Psoas muscle (tissue), 8 donors: ENCODE measurements around the gene PDE6G. TPM values are rescaled to one million over a fixed set of nuclear protein-coding genes. Genes with fewer than 3 reads are reported as not detected.

Experiments
- ATAC-seq, 4 donors: fragments of 200-7000 bp; cut with Tn5 transposase; one replicate each; pipeline ENCODE4 v1.9.1; 2020; ENCODE audit warnings: moderate library complexity in 3 of 4, mild to moderate bottlenecking in 2 of 4
- DNase-seq, 2 donors: peaks; one replicate each; pipeline ENCODE4 v3.0.0-alpha.2; 2020
- H3K27ac ChIP-seq: fragments of 200-600 bp; one replicate; pipeline ENCODE4 v1.8.0; 2022
- H3K27me3 ChIP-seq, 3 donors: fragments of 200-600 bp in 1 of 3; one replicate each; pipeline versions ENCODE4 v1.6.1 to v1.8.0; 2013 to 2022; ENCODE audit warnings: low read length in 2 of 3, mild to moderate bottlenecking in 2 of 3, moderate library complexity in 1 of 3; ENCODE audit not compliant: insufficient read depth in 3 of 3
- H3K36me3 ChIP-seq, 2 donors: fragments of 200-600 bp in 1 of 2; one replicate each; pipeline versions ENCODE4 v1.6.1 to v1.8.0; 2013 to 2022; ENCODE audit warnings: low read depth in 1 of 2, mild to moderate bottlenecking in 1 of 2, moderate library complexity in 1 of 2; ENCODE audit not compliant: insufficient read depth in 1 of 2
- H3K4me1 ChIP-seq: fragments of 200-600 bp; one replicate; pipeline ENCODE4 v1.8.0; 2022
- H3K4me3 ChIP-seq: fragments of 200-600 bp; one replicate; pipeline ENCODE4 v1.8.0; 2022; ENCODE audit warnings: mild to moderate bottlenecking
- H3K9me3 ChIP-seq: fragments of 200-600 bp; one replicate; pipeline ENCODE4 v1.8.0; 2022
- CTCF ChIP-seq: fragments of 200-600 bp; IDR thresholded peaks from one replicate; pipeline ENCODE4 v1.8.0; 2022; ENCODE audit warnings: antibody characterized with exemption
- WGBS, 3 donors: extraction: QIAGEN DNeasy Blood & Tissue Kit; methylation state at CpG; one replicate each; pipeline versions ENCODE4 v1.1.6 to v1.1.7; 2013; 5-methylcytosine and 5-hydroxymethylcytosine counted together
- intact Hi-C, 2 donors: fragments of 100-400 bp; cut with DNase I; formaldehyde crosslinking; loops; one replicate each; pipeline versions ENCODE4 v1.11.0 to v1.14.2; 2022
- polyA plus RNA-seq, 3 donors: library from polyadenylated mRNA; stranded (reverse); fragments of 200-250 nt; gene quantifications; one replicate each; pipeline ENCODE4 v1.2.3, GENCODE V29; 2013
- total RNA-seq, 4 donors: library from RNA; stranded (reverse); fragmentation: NEBNext Ultra II Directional in 2 of 4; extraction: Animal tissue kit (Norgen Biotek cat#: 25700) in 2 of 4; gene quantifications; one replicate each; pipeline versions ENCODE4 v1.2.1 to v1.2.4, GENCODE V29; 2021 to 2023
- donor health status: healthy with polysubstance abuse.
- donor health status: DM: no; HTN: no; CAD: no; lungs with moderate emphysema.
- donor health status: Bipolar disorder and iron deficiency.
- donor health status: healthy.
- donor health status: DM: yes; HTN: yes; CAD: no.
- donor health status: DM: no; HTN: no; CAD: no.
- donor health status: DM: no; HTN: no; CAD: no.
- donor health status: DM: yes; HTN: yes; CAD: no.

PDE6G gene
- total and polyA plus RNA-seq, 7 donors: 0.25 to 1.5 (median 0.60) TPM; not detected in 3

DNA sequence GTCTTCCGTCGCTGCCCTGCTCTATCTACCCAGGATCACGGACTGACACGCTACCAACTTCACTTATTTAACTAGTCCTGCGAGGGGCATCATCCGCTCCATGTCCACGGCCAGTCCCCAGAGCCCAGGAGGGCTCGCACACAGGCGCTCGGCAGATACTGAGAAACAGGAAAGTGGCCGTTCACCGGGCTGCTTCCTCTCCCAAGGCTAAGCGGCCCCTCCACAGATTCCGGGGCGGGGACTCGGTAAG is 9.7 kb upstream of the PDE6G start:
- intact Hi-C loops: loop anchor here (2.0 kb wide), 1 partner anchor 29 kb away; the partner anchor contains the start of genes NPLOC4 (in 2 of the 2) and TSPAN10 (in 2 of the 2)
- H3K4me1 ChIP-seq: peaks cover 11% of the 10 kb centered on the region
- peak overlapping the region; percentile 90 for H3K27ac ChIP-seq
- DNase-seq (no peak), ATAC-seq (peak; percentile 3 to 36 (median 21))
- no peaks in the 10 kb centered on the region for H3K9me3 ChIP-seq
- no peaks in the 10 kb centered on the region for H3K27me3 ChIP-seq
- 0 to 1% (median 0%) methylated on average over 16 of the region's 16 CpGs for WGBS, 3 donors
- peak overlapping the region; percentile 100 for H3K4me3 ChIP-seq
- no peak for TF ChIP-seq CTCF
- H3K36me3 ChIP-seq: peaks cover 0 to 43% of the 10 kb centered on the region in 2 donors

- H3K4me3 ChIP-seq: peak overlapping the region; percentile 100
- H3K27ac ChIP-seq: peak overlapping the region; percentile 90
- TF ChIP-seq CTCF: no peak
- peaks cover 11% of the 10 kb centered on the region for H3K4me1 ChIP-seq
- ATAC-seq (peak; percentile 4 to 33 (median 27)), DNase-seq (no peak)
- intact Hi-C loops: loop anchor here (2.0 kb wide), 1 partner anchor 29 kb away; the partner anchor contains the start of genes NPLOC4 (in 2 of the 2) and TSPAN10 (in 2 of the 2)
- no peaks in the 10 kb centered on the region for H3K9me3 ChIP-seq
- no peaks in the 10 kb centered on the region for H3K27me3 ChIP-seq
- peaks cover 0 to 37% of the 10 kb centered on the region in 2 donors for H3K36me3 ChIP-seq
- WGBS, 3 donors: 56 to 63% (median 62%) methylated on average over 30 of the region's 30 CpGs
Observed at GRCh38 chr17:81665205-81666091, 9.1 kb upstream of the PDE6G start.

GRCh38 chr17:81664051-81664470 is 7.7 kb upstream of the PDE6G start:
- ATAC-seq: no peak
- Histone ChIP-seq H3K36me3 (peaks cover 0 to 23% of the 10 kb centered on the region in 2 donors), H3K4me1 (peaks cover 11% of the 10 kb centered on the region), H3K9me3 (no peaks in the 10 kb centered on the region), H3K27ac (no peak overlapping the region), H3K4me3 (no peak overlapping the region), H3K27me3 (no peaks in the 10 kb centered on the region)
- intact Hi-C loops: no loop called here
- DNase-seq: no peak
- WGBS, 3 donors: 52 to 70% (median 62%) methylated on average over 7 of the region's 7 CpGs
- no peak for TF ChIP-seq CTCF

GRCh38 chr17:81662002-81662401 is 5.7 kb upstream of the PDE6G start:
- Histone ChIP-seq H3K9me3 (no peaks in the 10 kb centered on the region), H3K4me1 (peaks cover 14% of the 10 kb centered on the region), H3K4me3 (no peak overlapping the region), H3K36me3 (peaks cover 0 to 15% of the 10 kb centered on the region in 2 donors), H3K27ac (no peak overlapping the region), H3K27me3 (no peaks in the 10 kb centered on the region)
- ATAC-seq: no peak
- TF ChIP-seq CTCF: no peak
- WGBS, 3 donors: 89 to 99% (median 93%) methylated on average over 4 of the region's 4 CpGs
- intact Hi-C loops: no loop called here
- DNase-seq: no peak
